ENCODE data around the gene TTF2. TPM values are rescaled to one million over a fixed set of nuclear protein-coding genes. Genes with fewer than 3 reads are reported as not detected.
"Not testable (repeated sequence)": the region's sequence is repeated elsewhere in the genome, so short reads cannot be mapped to it uniquely, and the experiment has no call there.

The TTF2 gene
- total RNA-seq, 1 experiment from 2014 or later: 76.7 TPM

DNA sequence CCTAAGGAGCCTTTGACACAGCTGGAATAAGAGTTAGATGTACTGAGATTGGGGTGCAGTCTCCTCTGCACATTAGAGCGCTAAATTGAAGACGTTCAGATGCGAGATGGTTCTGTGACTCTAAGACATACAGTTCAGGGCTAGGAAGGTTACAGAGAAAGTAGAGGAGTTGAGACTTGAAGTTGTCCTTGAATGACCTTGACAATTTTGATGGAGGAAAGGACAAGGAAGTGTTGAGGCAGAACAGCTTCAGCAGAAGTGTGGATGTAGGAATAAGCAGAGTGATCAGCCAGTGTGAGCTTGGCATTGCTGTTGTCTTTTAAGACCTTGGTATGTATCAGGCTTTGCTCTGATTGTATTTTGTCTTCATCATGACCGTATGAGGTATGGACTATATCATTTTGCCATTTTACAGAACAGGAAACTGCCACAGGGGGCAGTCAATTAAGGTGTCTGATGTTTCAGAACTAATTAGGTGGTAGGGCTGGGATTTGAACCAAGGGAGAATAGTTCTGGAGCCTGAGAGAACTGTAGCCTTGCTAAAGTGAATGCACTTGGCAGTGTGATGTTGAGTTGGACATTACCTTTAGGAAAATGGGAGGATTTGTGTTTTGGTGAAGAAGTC is 9.2 kb downstream of the TTF2 start:
- in situ Hi-C loops (cut with HindIII; ENCODE audit: low pct_unique_long_range_greater_than_20kb, low sequenced_read_pairs): loop anchor here (25.0 kb wide), 2 partner anchors 182 to 218 kb away; no protein-coding TSS in a partner anchor
- peak; percentile 53 for DNase-seq (ENCODE audit: low read depth, low spot score)

DNA sequence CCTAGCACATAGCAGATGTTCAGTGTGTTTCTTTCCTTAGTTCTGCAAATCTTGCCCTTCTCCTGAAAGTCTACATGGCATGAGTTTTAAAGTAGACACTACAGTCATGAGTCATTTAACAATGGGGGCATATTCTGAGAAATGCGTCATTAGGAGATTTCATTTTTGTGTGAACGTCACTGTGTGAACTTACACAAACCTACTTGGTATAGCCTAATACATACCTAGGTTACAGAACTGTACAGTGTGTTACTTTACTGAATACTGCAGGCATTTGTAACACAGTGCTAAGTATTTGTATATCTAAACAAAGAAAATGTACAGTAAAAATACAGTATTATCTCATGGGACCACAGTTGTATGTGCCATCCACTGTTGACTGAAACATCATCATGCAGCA is 10.0 kb downstream of the TTF2 start:
- DNase-seq (ENCODE audit: low read depth, low spot score): peak; percentile 98
- in situ Hi-C loops (cut with HindIII; ENCODE audit: low pct_unique_long_range_greater_than_20kb, low sequenced_read_pairs): loop anchor here (25.0 kb wide), 2 partner anchors 183 to 217 kb away; no protein-coding TSS in a partner anchor

DNA sequence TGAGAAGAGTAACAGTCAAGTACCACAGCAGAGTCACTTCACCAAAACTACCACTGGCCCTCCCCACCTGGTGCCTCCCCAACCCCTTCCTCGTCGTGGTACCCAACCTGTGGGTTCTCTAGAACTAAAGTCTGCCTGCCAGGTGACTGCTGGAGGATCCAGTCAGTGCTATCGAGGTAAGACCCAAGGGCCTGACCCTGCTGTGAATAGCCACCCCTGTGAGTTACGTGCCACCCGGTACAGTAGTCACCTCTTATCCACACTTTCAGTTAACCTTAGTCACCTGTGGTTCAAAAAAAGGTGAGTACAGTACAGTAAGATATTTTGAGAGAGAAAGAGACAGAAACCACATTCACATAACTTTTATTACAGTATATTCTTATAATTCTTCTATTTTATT is 16.5 kb downstream of the TTF2 start:
- no peak for DNase-seq (ENCODE audit: low read depth, low spot score)
- in situ Hi-C loops (cut with HindIII; ENCODE audit: low pct_unique_long_range_greater_than_20kb, low sequenced_read_pairs): no loop called here

DNA sequence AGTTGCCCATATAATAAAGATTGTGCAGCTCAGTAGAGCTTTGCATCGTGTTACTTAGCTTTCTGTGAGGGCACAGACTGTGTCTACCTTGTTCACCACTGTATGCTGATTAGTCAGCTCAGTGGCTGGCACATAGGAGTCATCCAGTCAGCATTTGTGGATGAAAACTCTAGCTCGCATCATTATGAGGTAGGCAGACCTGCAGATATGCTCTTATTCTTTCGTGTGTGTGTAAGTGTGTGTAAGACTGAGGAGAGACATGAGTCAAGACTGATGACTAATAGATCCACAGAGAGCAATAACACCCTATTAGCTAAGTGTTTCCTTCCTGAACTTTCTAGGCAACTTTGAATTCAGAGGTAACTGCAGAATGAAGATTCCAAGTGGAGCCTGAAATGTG is 17.1 kb downstream of the TTF2 start:
- in situ Hi-C loops (cut with HindIII; ENCODE audit: low pct_unique_long_range_greater_than_20kb, low sequenced_read_pairs): no loop called here
- no peak for DNase-seq (ENCODE audit: low read depth, low spot score)

DNA sequence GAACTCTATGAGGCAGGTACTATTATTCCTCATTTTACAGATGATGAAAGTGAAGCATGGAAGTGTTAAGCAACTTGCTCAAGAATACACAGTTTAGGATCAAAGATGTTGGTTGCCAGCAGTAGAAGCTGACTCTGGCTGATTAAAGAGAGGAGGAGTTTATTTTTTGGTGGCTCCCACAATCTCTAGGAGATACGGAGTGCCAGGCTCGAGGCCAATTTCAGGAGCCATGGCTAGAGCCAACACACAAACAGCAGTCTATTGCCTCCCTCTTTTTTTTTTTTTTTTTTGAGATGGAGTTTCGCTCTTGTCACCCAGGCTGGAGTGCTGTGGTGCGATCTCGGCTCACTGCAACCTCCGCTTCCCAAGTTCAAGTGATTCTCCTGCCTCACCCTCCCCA is 19.6 kb downstream of the TTF2 start:
- DNase-seq (ENCODE audit: low read depth, low spot score): no peak
- in situ Hi-C loops (cut with HindIII; ENCODE audit: low pct_unique_long_range_greater_than_20kb, low sequenced_read_pairs): no loop called here

DNA sequence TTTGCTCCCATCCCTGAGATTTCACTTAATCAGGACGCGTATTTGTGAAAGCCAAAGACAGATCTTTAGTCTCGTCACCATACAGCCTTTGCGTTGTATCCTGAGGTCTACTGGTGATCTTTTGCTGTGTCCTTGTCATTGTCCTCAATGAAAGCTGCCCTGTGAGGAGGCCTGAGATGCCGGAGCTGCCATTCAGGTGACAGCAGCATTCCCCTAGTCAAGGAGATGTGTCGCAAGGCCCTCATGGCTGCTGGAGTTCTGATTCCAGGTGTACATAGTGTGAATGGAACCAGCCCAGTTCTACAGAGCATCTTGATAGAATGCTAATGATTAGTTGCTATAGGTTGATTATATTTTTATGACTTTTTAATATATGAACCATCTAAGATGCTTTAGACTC is 24.1 kb downstream of the TTF2 start:
- in situ Hi-C loops (cut with HindIII; ENCODE audit: low pct_unique_long_range_greater_than_20kb, low sequenced_read_pairs): no loop called here
- no peak for DNase-seq (ENCODE audit: low read depth, low spot score)

DNA sequence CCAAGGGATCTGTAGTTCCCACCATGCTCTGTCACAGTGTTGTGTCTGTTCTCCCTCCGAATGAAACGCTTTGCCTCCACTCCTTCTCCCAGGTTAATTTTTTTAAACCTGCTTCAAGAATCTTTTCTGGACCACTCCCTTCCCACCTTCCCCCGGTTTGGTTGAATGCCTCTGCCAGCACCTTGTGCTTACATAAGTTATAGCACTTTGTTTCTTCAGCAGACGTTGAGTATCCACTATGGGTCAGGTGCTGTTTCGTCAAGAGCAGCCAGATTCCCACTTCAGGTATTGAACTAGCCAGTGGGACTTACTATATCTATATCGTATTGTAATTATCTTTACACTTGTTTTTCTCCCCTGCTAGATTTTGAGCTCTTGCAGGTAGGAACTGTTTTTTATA is 27.6 kb downstream of the TTF2 start:
- in situ Hi-C loops (cut with HindIII; ENCODE audit: low pct_unique_long_range_greater_than_20kb, low sequenced_read_pairs): no loop called here
- no peak for DNase-seq (ENCODE audit: low read depth, low spot score)

DNA sequence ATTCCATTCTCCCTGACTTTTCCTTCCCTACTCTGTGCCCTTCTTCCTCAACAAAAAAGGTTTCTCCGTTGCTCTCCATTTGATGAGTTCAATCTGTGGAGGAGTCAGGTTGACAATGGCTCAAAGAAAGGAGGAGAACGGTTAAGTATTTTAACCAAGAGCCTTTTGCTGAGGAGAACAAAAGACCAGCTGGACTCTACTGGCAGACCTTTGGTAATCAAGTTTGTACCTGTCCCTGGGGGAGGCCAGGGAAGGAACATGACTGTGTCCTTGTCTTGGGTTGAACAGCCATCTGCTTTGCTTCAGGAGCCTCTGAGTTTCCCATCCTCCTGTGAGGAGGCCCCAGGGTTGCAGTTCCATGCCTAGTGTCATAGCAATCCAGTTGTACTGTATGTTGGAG is 29.9 kb downstream of the TTF2 start:
- DNase-seq (ENCODE audit: low read depth, low spot score): no peak
- in situ Hi-C loops (cut with HindIII; ENCODE audit: low pct_unique_long_range_greater_than_20kb, low sequenced_read_pairs): no loop called here

DNA sequence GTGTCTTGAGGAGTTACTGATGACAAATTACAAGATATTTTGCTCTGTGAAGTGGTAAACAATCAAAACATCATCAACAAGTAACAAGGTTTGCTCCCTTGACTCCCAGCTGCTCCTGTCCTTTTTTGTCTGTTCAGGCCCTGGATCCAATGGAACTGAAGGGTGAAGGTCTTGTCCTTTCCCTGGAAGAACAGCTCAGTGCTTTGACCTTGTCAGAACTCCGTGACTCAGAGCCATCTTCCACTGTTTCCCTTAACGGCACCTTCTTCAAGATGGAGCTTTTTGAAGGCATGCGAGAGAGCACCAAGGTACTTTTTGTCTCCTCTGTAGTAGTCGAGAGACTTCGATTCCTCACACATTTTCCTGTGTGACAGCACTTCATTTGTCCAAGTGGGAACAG is 32.5 kb downstream of the TTF2 start:
- DNase-seq (ENCODE audit: low read depth, low spot score): no peak
- in situ Hi-C loops (cut with HindIII; ENCODE audit: low pct_unique_long_range_greater_than_20kb, low sequenced_read_pairs): no loop called here

DNA sequence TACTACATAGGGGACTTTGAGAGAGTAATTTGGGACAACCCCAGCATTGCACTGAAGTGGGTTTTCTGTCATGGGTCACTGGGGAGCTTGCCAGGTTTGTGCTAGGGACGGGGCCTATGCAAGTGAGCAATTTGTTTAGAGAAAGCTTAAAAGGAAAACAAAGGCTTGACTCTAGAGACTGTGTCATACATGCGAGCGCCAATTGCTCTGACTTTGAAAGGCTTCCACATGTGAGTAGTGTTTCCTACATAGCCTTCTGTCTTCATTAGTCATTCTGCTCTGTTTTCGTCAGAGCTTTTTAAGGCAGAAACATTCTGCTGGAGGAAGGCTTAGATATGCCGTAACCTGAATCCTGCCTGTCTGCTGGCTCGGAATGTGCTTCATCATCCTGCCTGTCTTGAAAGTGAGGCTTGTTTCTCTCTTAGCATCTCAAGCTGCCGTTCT is 33.0 kb downstream of the TTF2 start:
- in situ Hi-C loops (cut with HindIII; ENCODE audit: low pct_unique_long_range_greater_than_20kb, low sequenced_read_pairs): no loop called here

DNA sequence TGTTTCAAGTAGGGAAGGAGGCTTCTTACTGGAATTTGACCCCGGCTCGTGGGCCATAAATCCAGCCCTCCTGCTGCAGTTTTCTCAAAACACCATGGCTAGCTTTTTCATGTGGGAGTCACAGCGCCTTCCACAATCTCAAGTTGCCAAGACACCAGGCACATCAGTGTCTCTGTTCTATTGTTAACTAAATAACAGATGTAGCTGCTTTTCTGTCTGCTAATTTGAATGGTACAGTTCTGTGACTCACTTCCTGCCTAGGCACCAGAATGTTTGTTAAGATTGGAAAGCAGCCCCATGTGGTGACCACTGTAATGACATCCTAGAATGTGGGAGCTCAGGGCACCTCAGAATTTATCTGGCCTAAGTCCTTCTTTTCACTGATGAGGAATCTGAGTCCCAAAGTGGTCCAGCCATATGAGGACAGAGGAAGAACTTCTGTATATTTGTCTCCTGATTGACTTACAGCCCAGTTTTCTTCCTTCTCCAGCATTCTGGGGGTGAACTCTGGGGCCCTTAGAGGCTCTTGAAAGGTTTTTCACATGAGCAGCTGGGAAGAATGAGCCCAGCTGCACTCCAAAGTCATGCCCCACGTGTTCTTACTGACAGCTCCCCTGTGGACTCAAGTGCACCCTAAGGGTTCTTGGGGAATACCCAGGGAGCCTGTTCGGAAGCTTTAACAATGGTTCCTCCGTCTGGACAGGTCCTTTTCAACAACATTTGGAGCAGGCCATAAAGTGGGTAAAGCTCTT is 33.9 kb downstream of the TTF2 start:
- DNase-seq (ENCODE audit: low read depth, low spot score): no peak
- in situ Hi-C loops (cut with HindIII; ENCODE audit: low pct_unique_long_range_greater_than_20kb, low sequenced_read_pairs): no loop called here

More for the DNA sequence above, 33.0 kb downstream of the TTF2 start:
- DNase-seq (ENCODE audit: low read depth, low spot score): no peak

DNA sequence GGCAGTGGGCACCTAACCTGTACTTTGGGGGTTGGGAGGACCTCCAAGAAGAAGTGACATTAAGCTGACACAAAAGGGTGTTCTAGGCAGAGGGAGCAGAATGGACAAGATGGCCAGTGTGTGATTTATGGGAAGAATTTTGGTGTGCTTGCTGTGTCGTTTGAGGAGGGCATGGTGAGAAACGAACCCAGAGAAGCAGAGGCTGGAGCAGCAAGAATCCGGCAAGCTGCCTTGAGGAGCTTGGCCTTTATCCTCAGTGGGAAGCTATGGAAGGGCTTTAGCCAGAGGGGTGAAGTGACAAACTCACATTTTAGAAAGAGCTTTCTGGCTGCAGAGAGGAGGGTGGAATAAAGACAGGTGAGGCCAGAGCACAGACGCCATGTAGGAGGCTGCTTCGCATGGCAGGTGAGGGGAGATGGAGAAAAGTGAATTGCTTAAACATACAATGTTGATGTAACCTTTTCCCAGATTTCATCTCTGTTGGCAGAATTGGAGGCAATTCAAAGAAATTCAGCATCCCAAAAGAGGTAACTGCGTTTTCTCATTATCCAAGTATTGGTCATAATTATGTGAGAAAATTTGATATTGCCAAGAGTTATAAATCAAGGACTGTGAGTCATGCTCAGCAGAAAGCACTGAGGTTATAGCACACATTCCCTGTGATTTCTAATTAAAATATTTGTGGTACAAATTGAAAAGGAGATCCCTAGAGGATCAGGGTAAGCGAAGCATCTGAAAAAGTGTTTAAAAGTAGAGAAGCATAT is 34.9 kb downstream of the TTF2 start:
- in situ Hi-C loops (cut with HindIII; ENCODE audit: low pct_unique_long_range_greater_than_20kb, low sequenced_read_pairs): no loop called here
- DNase-seq (ENCODE audit: low read depth, low spot score): no peak

DNA sequence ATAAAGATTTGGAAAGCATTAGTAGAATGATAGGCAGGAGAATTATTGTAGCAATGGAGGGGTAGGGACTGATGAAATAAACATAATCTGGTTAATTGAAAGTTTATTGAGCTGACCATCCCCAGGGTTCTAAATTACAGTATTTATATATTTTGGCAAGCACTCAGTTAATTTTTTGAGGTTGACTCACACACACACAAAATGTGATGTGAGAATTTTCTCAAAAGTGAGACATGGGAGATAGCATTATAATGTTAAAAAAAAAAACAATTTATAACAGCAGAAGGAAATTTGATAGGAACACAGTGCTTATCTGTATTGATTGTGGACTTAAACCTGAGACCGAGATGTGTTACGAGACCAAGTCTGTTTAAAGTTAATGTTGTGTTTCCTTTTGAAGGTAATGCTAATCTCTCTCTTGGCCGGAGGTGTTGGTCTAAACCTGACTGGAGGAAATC is 36.9 kb downstream of the TTF2 start:
- in situ Hi-C loops (cut with HindIII; ENCODE audit: low pct_unique_long_range_greater_than_20kb, low sequenced_read_pairs): no loop called here
- DNase-seq (ENCODE audit: low read depth, low spot score): no peak

DNA sequence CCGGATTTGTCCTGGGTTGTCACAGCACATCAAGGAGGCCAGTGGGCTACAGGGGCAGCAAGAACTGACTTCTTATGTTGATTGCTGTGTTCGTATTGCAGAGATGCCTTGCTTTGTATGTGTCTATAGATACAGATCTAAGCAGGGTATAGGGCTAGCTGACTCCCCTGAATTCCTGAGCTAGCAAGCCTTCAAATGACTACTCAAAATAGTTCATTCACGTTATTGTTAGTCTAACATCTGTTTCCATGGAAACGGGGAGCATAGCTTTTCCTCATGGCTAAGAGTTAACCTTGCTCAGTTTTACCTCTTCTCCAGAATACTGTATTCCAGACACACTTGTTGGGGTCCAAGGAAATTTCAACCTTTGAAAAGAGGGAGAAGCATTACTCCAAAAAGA is 37.3 kb downstream of the TTF2 start:
- DNase-seq (ENCODE audit: low read depth, low spot score): no peak
- in situ Hi-C loops (cut with HindIII; ENCODE audit: low pct_unique_long_range_greater_than_20kb, low sequenced_read_pairs): no loop called here

DNA sequence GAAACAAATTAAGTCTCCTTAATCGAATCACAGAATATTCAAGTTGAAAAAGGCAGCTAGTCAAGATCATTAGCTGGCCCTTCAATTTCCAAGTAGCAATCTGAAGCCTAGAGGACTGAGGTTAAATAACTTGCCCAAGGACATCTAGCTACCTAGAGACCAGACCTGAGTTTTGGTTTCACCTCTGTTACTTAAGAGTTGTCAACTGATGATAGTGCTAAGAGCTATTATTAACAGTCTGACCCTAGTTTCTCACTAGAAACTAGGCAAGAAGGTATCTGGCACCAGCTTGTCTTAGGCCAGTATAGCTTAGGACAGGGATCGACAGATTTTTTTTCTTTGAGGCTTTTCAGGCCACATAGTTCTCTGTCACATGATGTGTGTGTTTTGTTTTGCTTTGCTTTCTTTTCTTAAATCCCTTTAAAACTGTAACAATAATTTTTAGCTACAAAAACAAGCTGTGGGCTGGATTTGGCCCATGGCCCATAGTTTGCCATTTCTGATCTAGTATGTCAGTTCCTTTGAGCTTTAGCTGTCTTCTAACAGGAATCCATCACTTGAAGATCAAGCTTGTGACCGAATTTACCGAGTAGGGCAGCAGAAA is 38.3 kb downstream of the TTF2 start:
- in situ Hi-C loops (cut with HindIII; ENCODE audit: low pct_unique_long_range_greater_than_20kb, low sequenced_read_pairs): no loop called here
- no peak for DNase-seq (ENCODE audit: low read depth, low spot score)

DNA sequence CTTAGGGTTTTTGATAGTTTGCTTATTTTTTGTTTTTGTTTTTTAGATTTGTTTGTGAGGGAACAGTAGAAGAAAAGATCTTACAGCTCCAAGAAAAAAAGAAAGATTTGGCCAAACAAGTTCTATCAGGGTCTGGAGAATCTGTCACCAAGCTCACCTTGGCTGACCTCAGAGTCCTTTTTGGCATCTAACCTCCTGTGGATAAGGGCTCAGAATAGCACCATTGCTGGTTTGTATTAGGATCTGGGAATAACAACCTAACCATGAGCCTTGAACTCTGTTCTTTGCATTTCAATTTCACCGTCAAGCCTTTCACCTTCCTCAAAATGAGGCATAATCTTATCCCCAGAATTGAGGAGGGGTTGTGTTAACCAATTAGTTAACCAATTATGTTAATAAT is 41.2 kb downstream of the TTF2 start:
- DNase-seq (ENCODE audit: low read depth, low spot score): no peak
- in situ Hi-C loops (cut with HindIII; ENCODE audit: low pct_unique_long_range_greater_than_20kb, low sequenced_read_pairs): no loop called here

DNA sequence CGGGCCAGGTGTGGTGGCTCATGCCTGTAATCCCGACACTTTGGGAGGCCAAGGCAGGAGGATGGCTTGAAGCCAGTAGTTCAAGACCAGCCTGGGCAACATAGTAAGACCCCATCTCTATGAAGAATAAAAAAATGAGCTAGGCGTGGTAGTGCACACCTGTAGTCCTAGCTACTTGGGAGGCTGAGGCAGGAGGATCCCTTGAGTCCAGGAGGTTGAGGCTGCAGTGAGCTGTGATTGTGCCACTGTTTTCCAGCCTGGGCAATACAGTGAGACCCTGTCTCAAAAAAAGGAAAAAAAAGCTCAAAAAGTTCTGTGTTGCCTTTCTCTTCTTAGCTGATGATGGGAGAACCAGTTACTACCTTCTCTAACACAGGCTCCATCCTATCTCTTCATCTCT is 41.7 kb downstream of the TTF2 start:
- in situ Hi-C loops (cut with HindIII; ENCODE audit: low pct_unique_long_range_greater_than_20kb, low sequenced_read_pairs); DNase-seq (ENCODE audit: low read depth, low spot score): not testable (repeated sequence)

DNA sequence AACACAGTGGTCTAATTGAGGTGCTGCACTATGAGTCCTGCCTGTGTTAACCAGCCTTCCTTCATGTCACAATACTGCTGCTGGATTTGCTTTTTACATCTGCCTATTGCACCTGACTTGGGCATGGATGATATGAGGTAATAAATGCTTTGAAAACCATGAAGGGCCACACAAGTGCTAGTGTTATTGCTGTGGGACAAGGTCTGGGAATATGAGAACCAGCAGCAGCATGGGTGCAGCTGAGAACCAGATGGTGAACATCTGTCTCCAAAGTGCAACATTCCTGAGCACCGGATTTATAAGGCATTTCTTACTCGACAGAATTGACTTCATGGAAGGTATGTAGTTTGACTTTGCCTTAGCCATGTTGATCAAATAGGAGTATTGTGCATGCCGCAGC is 44.9 kb downstream of the TTF2 start:
- no peak for DNase-seq (ENCODE audit: low read depth, low spot score)
- in situ Hi-C loops (cut with HindIII; ENCODE audit: low pct_unique_long_range_greater_than_20kb, low sequenced_read_pairs): no loop called here
